H1 (cell line): ENCODE data around the gene ACTC1. TPM values are rescaled to one million over a fixed set of nuclear protein-coding genes. Genes with fewer than 3 reads are reported as not detected.

Experiments used
- BACH1 ChIP-seq: IDR thresholded peaks from 2 replicates; pipeline ENCODE4 v1.6.1; 2012; ENCODE audit warnings: low read length, improper control_type of control experiment
- BCL11A ChIP-seq, 2 experiments: IDR thresholded peaks; one replicate each; pipeline ENCODE4 v1.6.1; 2011; ENCODE audit warnings: low read depth in 2 of 2, low read length in 2 of 2, mild to moderate bottlenecking in 2 of 2
- CHD1 ChIP-seq: IDR thresholded peaks from 2 replicates; pipeline ENCODE4 v1.6.1; 2012; ENCODE audit warnings: low read depth, low read length, improper control_type of control experiment
- JUN ChIP-seq: IDR thresholded peaks from 2 replicates; pipeline ENCODE4 v1.6.1; 2011; ENCODE audit warnings: low read depth, mild to moderate bottlenecking, improper control_type of control experiment, low read length
- SIX5 ChIP-seq: IDR thresholded peaks from 2 replicates; pipeline ENCODE4 v1.6.1; 2011; ENCODE audit warnings: mild to moderate bottlenecking, low read depth, low read length
- SUZ12 ChIP-seq: fragments of 200-600 bp; sonication (generic); IDR thresholded peaks from 2 replicates; pipeline ENCODE4 v1.6.1; 2012; ENCODE audit warnings: mild to moderate bottlenecking, inconsistent platforms, low read length, moderate library complexity, mixed read lengths
- TAF1 ChIP-seq: IDR thresholded peaks from 2 replicates; pipeline ENCODE4 v1.6.1; 2011; ENCODE audit warnings: mild to moderate bottlenecking, low read depth, low read length
- polyA plus RNA-seq, 7 experiments: library from polyadenylated mRNA; depleted of rRNA in 3 of 7; stranded (reverse) in 5 of 7; unstranded in 2 of 7; fragments of >200 nt in 5 of 7; fragments of 200-250 nt in 2 of 7; gene quantifications; 1 replicate in 5 of 7; 2 replicates in 1 of 7; 4 replicates in 1 of 7; pipeline versions ENCODE4 v1.2.1 to v1.2.3, GENCODE V29; 2011 to 2013; ENCODE audit warnings: missing spikeins in 2 of 7, mixed read lengths in 2 of 7
- total RNA-seq: library from RNA; stranded (reverse); fragmentation: NEBNext Ultra II Directional; extraction: Animal tissue kit (Norgen Biotek cat#: 25700); gene quantifications from 2 replicates; pipeline ENCODE4 v1.2.1, GENCODE V29; 2021
- TF ChIP-seq, protein P1 (sequence below): fragments of 300-600 bp; sonication (generic); IDR thresholded peaks from 2 replicates; pipeline ENCODE4 v1.7.1; 2012; ENCODE audit warnings: low read length, moderate library complexity, mild to moderate bottlenecking, inconsistent platforms; ENCODE audit not compliant: insufficient replicate concordance

Gene ACTC1
- total and polyA plus RNA-seq, 2 of the 8 experiments (the other 6 are each of a cell fraction or from before 2014, with no cell fraction given) = 37.6 to 90.0 TPM

DNA sequence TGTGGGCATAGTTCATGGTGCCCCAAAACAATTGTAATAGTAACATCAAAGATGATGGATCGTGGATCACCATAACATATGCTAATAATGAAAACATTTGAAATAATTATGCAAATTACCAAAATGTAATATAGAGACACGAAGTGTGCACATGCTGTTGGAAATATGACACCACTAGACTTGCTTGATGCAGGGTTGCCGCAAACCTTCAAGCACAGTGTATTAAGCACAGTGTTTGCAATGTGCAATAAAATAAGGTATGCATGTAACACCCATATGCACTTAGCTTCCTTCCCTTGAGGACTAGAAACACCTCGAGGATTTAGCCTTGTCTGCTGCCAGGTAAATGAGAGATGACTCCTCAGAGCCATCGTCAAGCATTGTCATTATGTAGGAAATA is 29.6 kb downstream of the ACTC1 start (continued):
- TF ChIP-seq, protein P1, sequence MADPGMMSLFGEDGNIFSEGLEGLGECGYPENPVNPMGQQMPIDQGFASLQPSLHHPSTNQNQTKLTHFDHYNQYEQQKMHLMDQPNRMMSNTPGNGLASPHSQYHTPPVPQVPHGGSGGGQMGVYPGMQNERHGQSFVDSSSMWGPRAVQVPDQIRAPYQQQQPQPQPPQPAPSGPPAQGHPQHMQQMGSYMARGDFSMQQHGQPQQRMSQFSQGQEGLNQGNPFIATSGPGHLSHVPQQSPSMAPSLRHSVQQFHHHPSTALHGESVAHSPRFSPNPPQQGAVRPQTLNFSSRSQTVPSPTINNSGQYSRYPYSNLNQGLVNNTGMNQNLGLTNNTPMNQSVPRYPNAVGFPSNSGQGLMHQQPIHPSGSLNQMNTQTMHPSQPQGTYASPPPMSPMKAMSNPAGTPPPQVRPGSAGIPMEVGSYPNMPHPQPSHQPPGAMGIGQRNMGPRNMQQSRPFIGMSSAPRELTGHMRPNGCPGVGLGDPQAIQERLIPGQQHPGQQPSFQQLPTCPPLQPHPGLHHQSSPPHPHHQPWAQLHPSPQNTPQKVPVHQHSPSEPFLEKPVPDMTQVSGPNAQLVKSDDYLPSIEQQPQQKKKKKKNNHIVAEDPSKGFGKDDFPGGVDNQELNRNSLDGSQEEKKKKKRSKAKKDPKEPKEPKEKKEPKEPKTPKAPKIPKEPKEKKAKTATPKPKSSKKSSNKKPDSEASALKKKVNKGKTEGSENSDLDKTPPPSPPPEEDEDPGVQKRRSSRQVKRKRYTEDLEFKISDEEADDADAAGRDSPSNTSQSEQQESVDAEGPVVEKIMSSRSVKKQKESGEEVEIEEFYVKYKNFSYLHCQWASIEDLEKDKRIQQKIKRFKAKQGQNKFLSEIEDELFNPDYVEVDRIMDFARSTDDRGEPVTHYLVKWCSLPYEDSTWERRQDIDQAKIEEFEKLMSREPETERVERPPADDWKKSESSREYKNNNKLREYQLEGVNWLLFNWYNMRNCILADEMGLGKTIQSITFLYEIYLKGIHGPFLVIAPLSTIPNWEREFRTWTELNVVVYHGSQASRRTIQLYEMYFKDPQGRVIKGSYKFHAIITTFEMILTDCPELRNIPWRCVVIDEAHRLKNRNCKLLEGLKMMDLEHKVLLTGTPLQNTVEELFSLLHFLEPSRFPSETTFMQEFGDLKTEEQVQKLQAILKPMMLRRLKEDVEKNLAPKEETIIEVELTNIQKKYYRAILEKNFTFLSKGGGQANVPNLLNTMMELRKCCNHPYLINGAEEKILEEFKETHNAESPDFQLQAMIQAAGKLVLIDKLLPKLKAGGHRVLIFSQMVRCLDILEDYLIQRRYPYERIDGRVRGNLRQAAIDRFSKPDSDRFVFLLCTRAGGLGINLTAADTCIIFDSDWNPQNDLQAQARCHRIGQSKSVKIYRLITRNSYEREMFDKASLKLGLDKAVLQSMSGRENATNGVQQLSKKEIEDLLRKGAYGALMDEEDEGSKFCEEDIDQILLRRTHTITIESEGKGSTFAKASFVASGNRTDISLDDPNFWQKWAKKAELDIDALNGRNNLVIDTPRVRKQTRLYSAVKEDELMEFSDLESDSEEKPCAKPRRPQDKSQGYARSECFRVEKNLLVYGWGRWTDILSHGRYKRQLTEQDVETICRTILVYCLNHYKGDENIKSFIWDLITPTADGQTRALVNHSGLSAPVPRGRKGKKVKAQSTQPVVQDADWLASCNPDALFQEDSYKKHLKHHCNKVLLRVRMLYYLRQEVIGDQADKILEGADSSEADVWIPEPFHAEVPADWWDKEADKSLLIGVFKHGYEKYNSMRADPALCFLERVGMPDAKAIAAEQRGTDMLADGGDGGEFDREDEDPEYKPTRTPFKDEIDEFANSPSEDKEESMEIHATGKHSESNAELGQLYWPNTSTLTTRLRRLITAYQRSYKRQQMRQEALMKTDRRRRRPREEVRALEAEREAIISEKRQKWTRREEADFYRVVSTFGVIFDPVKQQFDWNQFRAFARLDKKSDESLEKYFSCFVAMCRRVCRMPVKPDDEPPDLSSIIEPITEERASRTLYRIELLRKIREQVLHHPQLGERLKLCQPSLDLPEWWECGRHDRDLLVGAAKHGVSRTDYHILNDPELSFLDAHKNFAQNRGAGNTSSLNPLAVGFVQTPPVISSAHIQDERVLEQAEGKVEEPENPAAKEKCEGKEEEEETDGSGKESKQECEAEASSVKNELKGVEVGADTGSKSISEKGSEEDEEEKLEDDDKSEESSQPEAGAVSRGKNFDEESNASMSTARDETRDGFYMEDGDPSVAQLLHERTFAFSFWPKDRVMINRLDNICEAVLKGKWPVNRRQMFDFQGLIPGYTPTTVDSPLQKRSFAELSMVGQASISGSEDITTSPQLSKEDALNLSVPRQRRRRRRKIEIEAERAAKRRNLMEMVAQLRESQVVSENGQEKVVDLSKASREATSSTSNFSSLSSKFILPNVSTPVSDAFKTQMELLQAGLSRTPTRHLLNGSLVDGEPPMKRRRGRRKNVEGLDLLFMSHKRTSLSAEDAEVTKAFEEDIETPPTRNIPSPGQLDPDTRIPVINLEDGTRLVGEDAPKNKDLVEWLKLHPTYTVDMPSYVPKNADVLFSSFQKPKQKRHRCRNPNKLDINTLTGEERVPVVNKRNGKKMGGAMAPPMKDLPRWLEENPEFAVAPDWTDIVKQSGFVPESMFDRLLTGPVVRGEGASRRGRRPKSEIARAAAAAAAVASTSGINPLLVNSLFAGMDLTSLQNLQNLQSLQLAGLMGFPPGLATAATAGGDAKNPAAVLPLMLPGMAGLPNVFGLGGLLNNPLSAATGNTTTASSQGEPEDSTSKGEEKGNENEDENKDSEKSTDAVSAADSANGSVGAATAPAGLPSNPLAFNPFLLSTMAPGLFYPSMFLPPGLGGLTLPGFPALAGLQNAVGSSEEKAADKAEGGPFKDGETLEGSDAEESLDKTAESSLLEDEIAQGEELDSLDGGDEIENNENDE = no peak
- TF ChIP-seq BCL11A (IDR thresholded peaks at IDR 0.05; ENCODE audit: low read depth in 2 of 2, low read length in 2 of 2) = no peak
- TF ChIP-seq SUZ12 = no peak
- TF ChIP-seq SIX5 = no peak
- no peak for TF ChIP-seq TAF1
- TF ChIP-seq CHD1 = no peak
- TF ChIP-seq BACH1 = no peak
- TF ChIP-seq JUN = no peak
